Activated naive CD4-positive, alpha-beta T cell treated with anti-CD3 and anti-CD28 coated beads, Interleukin-2, amount 50 U/mL, for 72 hours (primary cell): ENCODE data around the gene TTC28. TPM values are rescaled to one million over a fixed set of nuclear protein-coding genes. Genes with fewer than 3 reads are reported as not detected.
"Not testable (repeated sequence)": the region's sequence is repeated elsewhere in the genome, so short reads cannot be mapped to it uniquely, and the experiment has no call there.

Experiments
- ATAC-seq, 2 donors: fragments of 150-1000 bp; cut with Tn5 transposase; 2 replicates each; pipeline ENCODE4 v1.10.0; 2021; ENCODE audit warnings: mild to moderate bottlenecking in 2 of 2, moderate library complexity in 2 of 2
- DNase-seq, 2 donors: peaks; one replicate each; pipeline ENCODE4 v3.0.0; 2021 to 2022; ENCODE audit warnings: low spot score in 2 of 2
- H3K27ac Mint-ChIP-seq, 2 donors: one replicate each; pipeline ENCODE4 v1.8.0; 2022; ENCODE audit warnings: mild to moderate bottlenecking in 2 of 2, mixed read lengths in 2 of 2
- H3K36me3 Mint-ChIP-seq, 2 donors: one replicate each; pipeline ENCODE4 v1.8.0; 2022; ENCODE audit warnings: mixed read lengths in 2 of 2
- H3K9me3 Mint-ChIP-seq, 2 donors: one replicate each; pipeline ENCODE4 v1.8.0; 2022; ENCODE audit warnings: mixed read lengths in 2 of 2
- total RNA-seq, 2 donors: library from RNA; stranded (reverse); gene quantifications; one replicate each; pipeline ENCODE4 v1.2.3, GENCODE V29; 2022

The TTC28 gene
- total RNA-seq, 2 donors from 2014 or later, result 0.66 to 8.5 TPM

- Mint-ChIP-seq H3K9me3 (no peaks in the 10 kb centered on the region), H3K27ac (no peak overlapping the region), H3K36me3 (no peaks in the 10 kb centered on the region)
- DNase-seq (no peak), ATAC-seq (no peak)
These were observed 494.5 kb downstream of the TTC28 start for GRCh38 chr22:28185130-28185529.

- Mint-ChIP-seq H3K9me3 (no peaks in the 10 kb centered on the region), H3K27ac (no peak overlapping the region), H3K36me3 (no peaks in the 10 kb centered on the region)
- no peak for ATAC-seq
- DNase-seq, result no peak
These were observed 496.4 kb downstream of the TTC28 start for GRCh38 chr22:28183078-28183860.

- no peaks in the 10 kb centered on the region for H3K36me3 Mint-ChIP-seq
- H3K27ac Mint-ChIP-seq, result no peak overlapping the region
- ATAC-seq (no peak), DNase-seq (no peak)
- H3K9me3 Mint-ChIP-seq, result no peaks in the 10 kb centered on the region
These were observed 498.6 kb downstream of the TTC28 start for GRCh38 chr22:28180804-28181731.

- DNase-seq, result no peak
- Mint-ChIP-seq H3K9me3 (no peaks in the 10 kb centered on the region), H3K36me3 (no peaks in the 10 kb centered on the region), H3K27ac (no peak overlapping the region)
- no peak for ATAC-seq
These were observed 500.2 kb downstream of the TTC28 start for GRCh38 chr22:28179392-28179791.

GRCh38 chr22:28175730-28176492 lies 503.7 kb downstream of the TTC28 start:
- Mint-ChIP-seq H3K9me3 (no peaks in the 10 kb centered on the region), H3K36me3 (no peaks in the 10 kb centered on the region), H3K27ac (no peak overlapping the region)
- DNase-seq (no peak), ATAC-seq (no peak)

- DNase-seq, result no peak
- H3K9me3 Mint-ChIP-seq, result no peaks in the 10 kb centered on the region
- H3K36me3 Mint-ChIP-seq, result no peaks in the 10 kb centered on the region
- no peak for ATAC-seq
- H3K27ac Mint-ChIP-seq, result no peak overlapping the region
These were observed 505.1 kb downstream of the TTC28 start for GRCh38 chr22:28174509-28174908.

GRCh38 chr22:28172892-28173670 lies 506.6 kb downstream of the TTC28 start:
- H3K27ac Mint-ChIP-seq, result no peak overlapping the region
- no peaks in the 10 kb centered on the region for H3K9me3 Mint-ChIP-seq
- H3K36me3 Mint-ChIP-seq, result no peaks in the 10 kb centered on the region
- ATAC-seq, result no peak
- no peak for DNase-seq

GRCh38 chr22:28171712-28172111 lies 507.9 kb downstream of the TTC28 start:
- H3K27ac Mint-ChIP-seq, result no peak overlapping the region
- no peak for DNase-seq
- no peak for ATAC-seq

GRCh38 chr22:28171115-28171514 lies 508.5 kb downstream of the TTC28 start:
- Mint-ChIP-seq H3K9me3 (no peaks in the 10 kb centered on the region), H3K36me3 (peaks cover 9 to 15% of the 10 kb centered on the region in 2 donors), H3K27ac (no peak overlapping the region)
- ATAC-seq (no peak), DNase-seq (no peak)

More at GRCh38 chr22:28171712-28172111, 507.9 kb downstream of the TTC28 start:
- no peaks in the 10 kb centered on the region for H3K9me3 Mint-ChIP-seq
- H3K36me3 Mint-ChIP-seq, result peaks cover 4 to 10% of the 10 kb centered on the region in 2 donors

GRCh38 chr22:28169314-28169713 lies 510.3 kb downstream of the TTC28 start:
- peaks cover 18 to 24% of the 10 kb centered on the region in 2 donors for H3K36me3 Mint-ChIP-seq
- not testable (repeated sequence) for H3K9me3 Mint-ChIP-seq

GRCh38 chr22:28155808-28156207 lies 523.8 kb downstream of the TTC28 start:
- Mint-ChIP-seq H3K36me3 (peaks cover 0 to 17% of the 10 kb centered on the region in 2 donors), H3K27ac (no peak overlapping the region), H3K9me3 (peaks cover 0 to 4% of the 10 kb centered on the region in 2 donors)
- ATAC-seq (no peak), DNase-seq (no peak)

More at GRCh38 chr22:28169314-28169713, 510.3 kb downstream of the TTC28 start:
- H3K27ac Mint-ChIP-seq, ATAC-seq, DNase-seq: not testable (repeated sequence)

GRCh38 chr22:28154861-28155260 lies 524.8 kb downstream of the TTC28 start:
- ATAC-seq, result no peak
- no peak for DNase-seq
- Mint-ChIP-seq H3K27ac (no peak overlapping the region), H3K36me3 (peaks cover 0 to 17% of the 10 kb centered on the region in 2 donors), H3K9me3 (peaks cover 0 to 4% of the 10 kb centered on the region in 2 donors)

GRCh38 chr22:28151151-28151816 lies 528.4 kb downstream of the TTC28 start:
- ATAC-seq (no peak), DNase-seq (no peak)
- H3K27ac Mint-ChIP-seq, result no peak overlapping the region
- H3K36me3 Mint-ChIP-seq, result peaks cover 0 to 9% of the 10 kb centered on the region in 2 donors
- H3K9me3 Mint-ChIP-seq, result peaks cover 0 to 4% of the 10 kb centered on the region in 2 donors

GRCh38 chr22:28148816-28149465 lies 530.7 kb downstream of the TTC28 start:
- no peak for DNase-seq
- no peak for ATAC-seq
- no peak overlapping the region for H3K27ac Mint-ChIP-seq
- H3K36me3 Mint-ChIP-seq, result no peaks in the 10 kb centered on the region
- no peaks in the 10 kb centered on the region for H3K9me3 Mint-ChIP-seq

- ATAC-seq (no peak), DNase-seq (no peak)
- Mint-ChIP-seq H3K9me3 (no peaks in the 10 kb centered on the region), H3K36me3 (no peaks in the 10 kb centered on the region), H3K27ac (no peak overlapping the region)
These were observed 532.2 kb downstream of the TTC28 start for GRCh38 chr22:28147401-28147800.
